ENCODE measurements around the gene ADPRHL1.

ADPRHL1 gene

DNA sequence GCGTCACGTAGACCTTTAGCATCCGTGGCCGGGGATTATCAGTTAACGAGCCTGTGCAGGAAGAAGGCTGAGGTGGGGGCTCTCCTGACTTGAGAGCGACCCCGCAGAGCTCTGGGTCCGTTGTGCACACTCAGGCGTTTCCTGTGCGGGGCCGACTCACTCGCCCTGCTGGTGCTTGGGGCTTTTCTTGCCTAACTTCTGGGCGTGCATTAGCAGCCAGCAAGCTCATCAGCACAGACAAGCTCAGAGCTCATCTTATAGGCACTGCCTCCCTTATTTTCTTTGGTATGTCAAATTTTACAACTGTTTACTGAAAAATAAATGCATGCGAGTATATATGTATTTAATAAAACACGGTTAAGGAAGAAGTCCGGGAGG lies 23.7 kb downstream of the ADPRHL1 start:
- Histone ChIP-seq H3K79me2 (ENCODE audit: control insufficient read depth, low read length) (no peaks in the 10 kb centered on the region), H3K4me2 (ENCODE audit: low read length) (no peak overlapping the region), H3K9me2 (replicated peaks; ENCODE audit: control insufficient read depth, low read length) (no peaks in the 10 kb centered on the region), H3F3A (ENCODE audit: control insufficient read depth, insufficient read depth) (no peaks in the 10 kb centered on the region), H3K9me3 (ENCODE audit: control insufficient read depth, insufficient read depth, low read length) (no peaks in the 10 kb centered on the region), H4K20me1 (ENCODE audit: control insufficient read depth, insufficient read depth, low read depth, low read length) (no peaks in the 10 kb centered on the region), H3K4me1 (ENCODE audit: control insufficient read depth, low read length) (peaks cover 27% of the 10 kb centered on the region), H3K27me3 (ENCODE audit: control insufficient read depth, low read length) (no peaks in the 10 kb centered on the region), H3K27ac (ENCODE audit: low read depth, low read length) (no peak overlapping the region), H3K4me3 (ENCODE audit: low read length) (no peak overlapping the region), H3K36me3 (ENCODE audit: control insufficient read depth, low read length) (no peaks in the 10 kb centered on the region)
- no peak for TF ChIP-seq EZH2phosphoT487 (IDR thresholded peaks at IDR 0.05; ENCODE audit: borderline replicate concordance, low read length)
- TF ChIP-seq, protein P1, sequence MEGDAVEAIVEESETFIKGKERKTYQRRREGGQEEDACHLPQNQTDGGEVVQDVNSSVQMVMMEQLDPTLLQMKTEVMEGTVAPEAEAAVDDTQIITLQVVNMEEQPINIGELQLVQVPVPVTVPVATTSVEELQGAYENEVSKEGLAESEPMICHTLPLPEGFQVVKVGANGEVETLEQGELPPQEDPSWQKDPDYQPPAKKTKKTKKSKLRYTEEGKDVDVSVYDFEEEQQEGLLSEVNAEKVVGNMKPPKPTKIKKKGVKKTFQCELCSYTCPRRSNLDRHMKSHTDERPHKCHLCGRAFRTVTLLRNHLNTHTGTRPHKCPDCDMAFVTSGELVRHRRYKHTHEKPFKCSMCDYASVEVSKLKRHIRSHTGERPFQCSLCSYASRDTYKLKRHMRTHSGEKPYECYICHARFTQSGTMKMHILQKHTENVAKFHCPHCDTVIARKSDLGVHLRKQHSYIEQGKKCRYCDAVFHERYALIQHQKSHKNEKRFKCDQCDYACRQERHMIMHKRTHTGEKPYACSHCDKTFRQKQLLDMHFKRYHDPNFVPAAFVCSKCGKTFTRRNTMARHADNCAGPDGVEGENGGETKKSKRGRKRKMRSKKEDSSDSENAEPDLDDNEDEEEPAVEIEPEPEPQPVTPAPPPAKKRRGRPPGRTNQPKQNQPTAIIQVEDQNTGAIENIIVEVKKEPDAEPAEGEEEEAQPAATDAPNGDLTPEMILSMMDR (IDR thresholded peaks at IDR 0.05; ENCODE audit: low read depth, low read length, poor library complexity, severe bottlenecking), result no peak

DNA sequence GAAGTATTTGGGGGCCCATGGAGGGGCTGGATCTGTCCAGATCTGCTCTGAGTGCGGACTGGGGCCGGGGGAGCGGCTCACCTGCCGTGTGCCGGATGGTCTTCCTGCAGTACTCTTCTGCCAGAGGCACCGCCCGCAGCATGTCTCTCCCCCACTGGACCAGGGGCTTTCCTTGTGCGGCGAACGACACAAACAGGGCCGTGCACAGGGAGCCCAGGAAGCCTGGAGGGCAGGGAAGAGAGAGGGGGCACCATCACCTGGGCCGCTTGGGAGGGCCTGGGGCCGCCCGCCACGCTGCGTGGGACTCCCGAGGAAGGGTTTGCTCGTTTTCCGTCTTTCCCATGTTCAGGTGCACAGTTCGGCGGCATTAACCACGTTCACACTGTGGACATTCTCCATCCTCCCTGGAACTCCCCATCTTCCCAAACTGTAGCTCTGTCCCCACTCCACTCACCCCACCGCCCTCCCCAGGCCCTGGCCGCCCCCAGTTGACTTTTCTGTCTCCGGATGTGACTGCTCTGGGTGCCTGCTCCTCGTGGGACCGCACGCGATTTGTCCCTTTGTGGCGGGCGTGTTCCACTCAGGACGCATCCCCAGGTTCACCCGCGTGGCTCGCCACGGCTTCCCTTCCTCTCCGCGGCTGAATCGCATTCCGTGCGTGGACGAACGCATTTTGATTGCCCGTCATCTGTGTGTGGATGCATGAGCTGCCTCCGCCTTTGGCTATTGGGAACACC lies 24.2 kb downstream of the ADPRHL1 start:
- Histone ChIP-seq H3K79me2 (ENCODE audit: control insufficient read depth, low read length) (no peaks in the 10 kb centered on the region), H3K9me3 (ENCODE audit: control insufficient read depth, insufficient read depth, low read length) (no peaks in the 10 kb centered on the region), H3K36me3 (ENCODE audit: control insufficient read depth, low read length) (no peaks in the 10 kb centered on the region), H3K4me3 (ENCODE audit: low read length) (no peak overlapping the region), H3K4me1 (ENCODE audit: control insufficient read depth, low read length) (peaks cover 28% of the 10 kb centered on the region), H4K20me1 (ENCODE audit: control insufficient read depth, insufficient read depth, low read depth, low read length) (no peaks in the 10 kb centered on the region), H3K9me2 (replicated peaks; ENCODE audit: control insufficient read depth, low read length) (no peaks in the 10 kb centered on the region), H3F3A (ENCODE audit: control insufficient read depth, insufficient read depth) (no peaks in the 10 kb centered on the region), H3K27me3 (ENCODE audit: control insufficient read depth, low read length) (no peaks in the 10 kb centered on the region), H3K27ac (ENCODE audit: low read depth, low read length) (no peak overlapping the region), H3K4me2 (ENCODE audit: low read length) (no peak overlapping the region)
- TF ChIP-seq EZH2phosphoT487 (IDR thresholded peaks at IDR 0.05; ENCODE audit: borderline replicate concordance, low read length), result no peak
- TF ChIP-seq, protein P1 (IDR thresholded peaks at IDR 0.05; ENCODE audit: low read depth, low read length, poor library complexity, severe bottlenecking), result no peak

DNA sequence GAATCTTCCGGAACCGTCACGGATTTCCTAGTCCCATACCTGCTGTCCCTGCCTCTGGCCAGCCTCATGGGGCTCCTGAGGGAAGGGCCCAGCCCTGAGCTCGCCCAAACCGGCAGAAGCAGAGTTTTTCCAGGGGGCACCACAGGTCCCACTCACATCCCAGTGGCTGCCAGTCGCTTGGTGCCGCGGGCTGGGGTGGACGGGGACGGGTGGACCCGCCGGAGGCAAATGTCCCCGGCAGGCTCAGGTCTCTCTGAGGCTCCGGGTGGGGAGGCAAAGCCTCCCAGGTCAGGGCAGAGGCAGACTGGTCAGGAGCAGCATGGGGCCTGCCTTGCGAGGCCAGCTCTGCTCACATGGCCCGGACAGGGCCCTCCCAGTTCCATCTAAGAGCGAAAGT lies 24.8 kb downstream of the ADPRHL1 start:
- H3K27me3 ChIP-seq (ENCODE audit: control insufficient read depth, low read length), result no peaks in the 10 kb centered on the region
- no peaks in the 10 kb centered on the region for H4K20me1 ChIP-seq (ENCODE audit: control insufficient read depth, insufficient read depth, low read depth, low read length)
- H3K4me3 ChIP-seq (ENCODE audit: low read length), result no peak overlapping the region
- no peaks in the 10 kb centered on the region for H3K79me2 ChIP-seq (ENCODE audit: control insufficient read depth, low read length)
- no peak overlapping the region for H3K27ac ChIP-seq (ENCODE audit: low read depth, low read length)
- TF ChIP-seq EZH2phosphoT487 (IDR thresholded peaks at IDR 0.05; ENCODE audit: borderline replicate concordance, low read length), result no peak
- TF ChIP-seq, protein P1 (IDR thresholded peaks at IDR 0.05; ENCODE audit: low read depth, low read length, poor library complexity, severe bottlenecking), result no peak
- H3F3A ChIP-seq (ENCODE audit: control insufficient read depth, insufficient read depth), result no peaks in the 10 kb centered on the region
- H3K9me2 ChIP-seq (replicated peaks; ENCODE audit: control insufficient read depth, low read length), result no peaks in the 10 kb centered on the region
- H3K4me2 ChIP-seq (ENCODE audit: low read length), result no peak overlapping the region
- no peaks in the 10 kb centered on the region for H3K36me3 ChIP-seq (ENCODE audit: control insufficient read depth, low read length)
- no peaks in the 10 kb centered on the region for H3K9me3 ChIP-seq (ENCODE audit: control insufficient read depth, insufficient read depth, low read length)
- H3K4me1 ChIP-seq (ENCODE audit: control insufficient read depth, low read length), result peaks cover 34% of the 10 kb centered on the region
